Measurements from ENCODE around the gene DNM2. TPM values are rescaled to one million over a fixed set of nuclear protein-coding genes. Genes with fewer than 3 reads are reported as not detected.

DNM2 gene
- total RNA-seq, 1 donor from 2014 or later = 184 TPM

- no peaks in the 10 kb centered on the region for H3K4me1 Mint-ChIP-seq (ENCODE audit: unreplicated experiment)
- DNase-seq (ENCODE audit: low spot score) = no peak
- no peak overlapping the region for H3K4me3 Mint-ChIP-seq (ENCODE audit: unreplicated experiment)
- TF ChIP-seq, protein P1, sequence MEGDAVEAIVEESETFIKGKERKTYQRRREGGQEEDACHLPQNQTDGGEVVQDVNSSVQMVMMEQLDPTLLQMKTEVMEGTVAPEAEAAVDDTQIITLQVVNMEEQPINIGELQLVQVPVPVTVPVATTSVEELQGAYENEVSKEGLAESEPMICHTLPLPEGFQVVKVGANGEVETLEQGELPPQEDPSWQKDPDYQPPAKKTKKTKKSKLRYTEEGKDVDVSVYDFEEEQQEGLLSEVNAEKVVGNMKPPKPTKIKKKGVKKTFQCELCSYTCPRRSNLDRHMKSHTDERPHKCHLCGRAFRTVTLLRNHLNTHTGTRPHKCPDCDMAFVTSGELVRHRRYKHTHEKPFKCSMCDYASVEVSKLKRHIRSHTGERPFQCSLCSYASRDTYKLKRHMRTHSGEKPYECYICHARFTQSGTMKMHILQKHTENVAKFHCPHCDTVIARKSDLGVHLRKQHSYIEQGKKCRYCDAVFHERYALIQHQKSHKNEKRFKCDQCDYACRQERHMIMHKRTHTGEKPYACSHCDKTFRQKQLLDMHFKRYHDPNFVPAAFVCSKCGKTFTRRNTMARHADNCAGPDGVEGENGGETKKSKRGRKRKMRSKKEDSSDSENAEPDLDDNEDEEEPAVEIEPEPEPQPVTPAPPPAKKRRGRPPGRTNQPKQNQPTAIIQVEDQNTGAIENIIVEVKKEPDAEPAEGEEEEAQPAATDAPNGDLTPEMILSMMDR (IDR thresholded peaks at IDR 0.05; ENCODE audit: unreplicated experiment) = no peak
- no peak overlapping the region for H3K27ac Mint-ChIP-seq (ENCODE audit: unreplicated experiment)
- H3K27me3 Mint-ChIP-seq (ENCODE audit: unreplicated experiment) = peaks cover 5% of the 10 kb centered on the region
- H3K9me3 Mint-ChIP-seq (ENCODE audit: unreplicated experiment) = no peaks in the 10 kb centered on the region
- H3K36me3 Mint-ChIP-seq (ENCODE audit: low read depth, unreplicated experiment) = peaks cover 9% of the 10 kb centered on the region
Measured at GRCh38 chr19:10846500-10847202, 128.8 kb downstream of the DNM2 start.

GRCh38 chr19:10848230-10848856, 130.5 kb downstream of the DNM2 start, which contains the start of gene C19orf38:
Gene C19orf38 (plus strand): TSS chr19:10848415. CDS start chr19:10848509, 94 bp downstream.
- peaks cover 9% of the 10 kb centered on the region for H3K36me3 Mint-ChIP-seq (ENCODE audit: low read depth, unreplicated experiment)
- TF ChIP-seq, protein P1 (IDR thresholded peaks at IDR 0.05; ENCODE audit: unreplicated experiment) = no peak

DNA sequence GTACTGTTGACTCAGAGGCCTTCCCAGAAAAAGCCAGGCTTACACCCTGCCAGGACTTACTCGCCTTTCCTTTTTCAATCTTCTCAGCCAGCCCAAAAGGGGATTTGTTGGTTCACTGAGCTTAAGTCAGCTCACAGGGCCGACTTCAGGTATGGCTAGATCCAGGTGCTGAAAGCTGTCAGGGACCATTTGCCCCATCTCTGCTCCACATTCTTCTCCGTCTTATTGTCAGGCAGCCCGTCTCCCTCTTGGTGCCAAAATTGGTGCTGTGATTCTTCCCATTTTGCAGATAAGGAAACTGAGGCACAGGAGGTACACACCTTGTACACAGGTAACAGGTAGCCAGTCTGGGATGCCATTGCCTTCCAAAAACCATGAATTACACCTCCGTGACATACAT, 132.8 kb downstream of the DNM2 start:
- TF ChIP-seq, protein P1 (IDR thresholded peaks at IDR 0.05; ENCODE audit: unreplicated experiment) = no peak
- DNase-seq (ENCODE audit: low spot score) = no peak
- no peak overlapping the region for H3K4me3 Mint-ChIP-seq (ENCODE audit: unreplicated experiment)
- H3K27me3 Mint-ChIP-seq (ENCODE audit: unreplicated experiment) = peaks cover 5% of the 10 kb centered on the region
- no peaks in the 10 kb centered on the region for H3K9me3 Mint-ChIP-seq (ENCODE audit: unreplicated experiment)
- H3K27ac Mint-ChIP-seq (ENCODE audit: unreplicated experiment) = no peak overlapping the region
- no peaks in the 10 kb centered on the region for H3K4me1 Mint-ChIP-seq (ENCODE audit: unreplicated experiment)
- peaks cover 9% of the 10 kb centered on the region for H3K36me3 Mint-ChIP-seq (ENCODE audit: low read depth, unreplicated experiment)

More at GRCh38 chr19:10848230-10848856, 130.5 kb downstream of the DNM2 start, which contains the start of gene C19orf38:
- H3K4me1 Mint-ChIP-seq (ENCODE audit: unreplicated experiment) = no peaks in the 10 kb centered on the region
- H3K27ac Mint-ChIP-seq (ENCODE audit: unreplicated experiment) = no peak within 1 kb of the TSS
- no peak for DNase-seq (ENCODE audit: low spot score)
- H3K9me3 Mint-ChIP-seq (ENCODE audit: unreplicated experiment) = no peaks in the 10 kb centered on the region
- no peak within 1 kb of the TSS for H3K4me3 Mint-ChIP-seq (ENCODE audit: unreplicated experiment)
- peaks cover 5% of the 10 kb centered on the region for H3K27me3 Mint-ChIP-seq (ENCODE audit: unreplicated experiment)

GRCh38 chr19:10852098-10852800, 134.4 kb downstream of the DNM2 start:
- H3K36me3 Mint-ChIP-seq (ENCODE audit: low read depth, unreplicated experiment) = peaks cover 5% of the 10 kb centered on the region
- H3K27me3 Mint-ChIP-seq (ENCODE audit: unreplicated experiment) = peaks cover 7% of the 10 kb centered on the region
- no peak overlapping the region for H3K4me3 Mint-ChIP-seq (ENCODE audit: unreplicated experiment)
- no peaks in the 10 kb centered on the region for H3K9me3 Mint-ChIP-seq (ENCODE audit: unreplicated experiment)
- DNase-seq (ENCODE audit: low spot score) = no peak
- no peak overlapping the region for H3K27ac Mint-ChIP-seq (ENCODE audit: unreplicated experiment)
- TF ChIP-seq, protein P1 (IDR thresholded peaks at IDR 0.05; ENCODE audit: unreplicated experiment) = no peak
- no peaks in the 10 kb centered on the region for H3K4me1 Mint-ChIP-seq (ENCODE audit: unreplicated experiment)
